Measurements from ENCODE around the gene PRPF38B. TPM values are rescaled to one million over a fixed set of nuclear protein-coding genes. Genes with fewer than 3 reads are reported as not detected.

The PRPF38B gene
- total and polyA plus RNA-seq, 2 of the 4 experiments (the other 2 are of a cell fraction): 9.0 to 19.3 TPM

DNA sequence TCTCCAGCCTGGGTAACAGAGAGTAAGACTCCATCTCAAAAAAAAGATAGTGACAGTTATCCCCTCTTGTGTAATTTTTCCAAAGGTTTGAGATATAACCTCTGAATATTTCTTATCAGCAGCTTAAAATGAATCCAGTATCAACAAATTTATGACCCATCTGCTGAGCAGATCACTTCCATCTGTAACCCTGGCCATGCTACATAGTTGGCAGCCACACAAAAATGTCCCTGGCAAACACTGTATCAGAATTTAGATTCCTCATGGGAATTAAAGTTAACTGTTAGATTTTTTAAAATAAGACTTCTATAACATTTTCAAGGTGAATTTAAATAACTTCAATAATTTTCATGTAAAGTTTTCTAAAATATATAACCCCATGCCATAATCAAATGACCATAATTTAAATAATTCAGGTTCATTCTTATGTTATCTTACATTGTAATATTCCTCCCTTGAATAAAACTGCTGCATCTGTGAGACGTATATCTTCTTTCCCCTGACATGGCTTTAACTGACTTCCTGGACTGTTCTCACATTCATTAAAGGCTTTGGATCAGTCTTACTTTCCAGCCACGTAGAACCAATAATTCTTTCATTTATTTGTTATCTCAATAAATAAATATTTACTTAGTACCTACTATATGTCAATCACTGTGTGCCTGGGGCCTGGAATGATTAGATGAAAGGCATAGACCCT is 5.3 kb upstream of the PRPF38B start:
- no peak overlapping the region for H2AFZ ChIP-seq (replicated peaks; ENCODE audit: low read length, poor library complexity)
- BruUV-seq (replicated peaks): no TSS peak
- WGBS, 2 experiments (ENCODE audit: extremely low coverage in 2 of 2, insufficient read length in 1 of 2): no CpG with 5 or more reads among the region's 2 CpGs

More for the DNA sequence above, 5.3 kb upstream of the PRPF38B start:
- ChIA-PET POLR2A (ENCODE audit: unreplicated experiment) (no interaction called here), CTCF (no interaction called here)
- dilution Hi-C loops (cut with HindIII; ENCODE audit: low sequenced_read_pairs, unreplicated experiment): no loop called here
- H3K4me1 ChIP-seq (ENCODE audit: control insufficient read depth, insufficient read depth, low read length): no peaks in the 10 kb centered on the region
- H3K36me3 ChIP-seq (ENCODE audit: control insufficient read depth, insufficient read depth, low read length): no peaks in the 10 kb centered on the region
- no peak overlapping the region for H3K9ac ChIP-seq (ENCODE audit: low read depth, low read length)
- H2BK5ac ChIP-seq (ENCODE audit: low read depth, low read length, poor library complexity, severe bottlenecking): no peak overlapping the region
- no peak overlapping the region for H3K4me2 ChIP-seq (ENCODE audit: low read depth, low read length)
- H3K23ac ChIP-seq (ENCODE audit: low read depth, low read length): no peak overlapping the region
- H4K91ac ChIP-seq (ENCODE audit: insufficient read depth, low read depth, low read length): no peak overlapping the region
- 0 out of 2 replicates have a peak, but pooled peaks cover 3% of the 10 kb centered on the region for H3K27me3 ChIP-seq (ENCODE audit: control insufficient read depth, insufficient read depth, low read length)
- H3K14ac ChIP-seq (replicated peaks; ENCODE audit: low read depth, low read length): no peak overlapping the region
- no peak overlapping the region for H2BK20ac ChIP-seq (ENCODE audit: low read depth, low read length)
- no peak overlapping the region for H2AK9ac ChIP-seq (replicated peaks; ENCODE audit: low read depth, low read length, poor library complexity)
- no peak overlapping the region for H3K18ac ChIP-seq (ENCODE audit: low read depth, low read length)
- DNase-seq (peak; percentile 52), ATAC-seq (ENCODE audit: low read depth) (peak; percentile 64)
- no peaks in the 10 kb centered on the region for H4K20me1 ChIP-seq (ENCODE audit: insufficient read depth, low read length)
- no peak overlapping the region; the same call in 1 of the 2 replicates for H2BK120ac ChIP-seq (ENCODE audit: low read depth, low read length)
- no peak overlapping the region for H4K5ac ChIP-seq (ENCODE audit: low read depth, low read length)
- H3K9me1 ChIP-seq (ENCODE audit: insufficient read depth, low read length): no peaks in the 10 kb centered on the region
- H2AK5ac ChIP-seq (ENCODE audit: low read depth, low read length): no peak overlapping the region
- H3K4ac ChIP-seq (ENCODE audit: low read depth, low read length): no peak overlapping the region
- H4K8ac ChIP-seq (ENCODE audit: low read depth in 2 of 2, low read length in 2 of 2): no peak overlapping the region
- peaks cover 7% of the 10 kb centered on the region in 2 experiments; a peak in 3 of 4 replicates for H3K79me1 ChIP-seq (ENCODE audit: low read depth in 1 of 2, low read length in 2 of 2)
- no peaks in the 10 kb centered on the region for H3K9me3 ChIP-seq (ENCODE audit: control insufficient read depth, insufficient read depth, low read length)
- H3K27ac ChIP-seq (ENCODE audit: insufficient read depth, low read length): no peak overlapping the region
- in situ Hi-C loops (cut with MboI; ENCODE audit: low sequenced_read_pairs): no loop called here
- H3K4me3 ChIP-seq (ENCODE audit: insufficient read depth, low read depth, low read length): no peak overlapping the region
- TF ChIP-seq ELK1 (IDR thresholded peaks at IDR 0.05; ENCODE audit: borderline replicate concordance, low read depth, low read length) (no peak), MAZ (IDR thresholded peaks at IDR 0.05; ENCODE audit: borderline replicate concordance, low read depth, low read length) (no peak), RAD21 (IDR thresholded peaks at IDR 0.05; ENCODE audit: low read length) (no peak), USF2 (IDR thresholded peaks at IDR 0.05; ENCODE audit: low read depth, low read length) (no peak), RFX5 (IDR thresholded peaks at IDR 0.05; ENCODE audit: low read depth, low read length) (no peak), RCOR1 (IDR thresholded peaks at IDR 0.05; ENCODE audit: insufficient replicate concordance, low read length) (no peak), BHLHE40 (IDR thresholded peaks at IDR 0.05; ENCODE audit: low read depth, low read length) (no peak), FOS (IDR thresholded peaks at IDR 0.05; ENCODE audit: low read depth, low read length) (no peak), MXI1 (IDR thresholded peaks at IDR 0.05; ENCODE audit: borderline replicate concordance, low read depth, low read length) (no peak), MAFK (IDR thresholded peaks at IDR 0.05; ENCODE audit: low read depth, low read length) (no peak), POLR2A (IDR thresholded peaks at IDR 0.05; ENCODE audit: low read depth, low read length) (no peak), CEBPB (IDR thresholded peaks at IDR 0.05; ENCODE audit: low read depth, low read length) (no peak), CTCF (conservative IDR thresholded peaks at IDR 0.05; ENCODE audit: low read depth, low read length) (no peak), NFE2L2 (IDR thresholded peaks at IDR 0.05; ENCODE audit: low read depth, low read length) (no peak), CHD1 (IDR thresholded peaks at IDR 0.05; ENCODE audit: low read depth, low read length) (no peak), SMC3 (IDR thresholded peaks at IDR 0.05; ENCODE audit: low read depth, low read length) (no peak)
- intact Hi-C loops (cut with micrococcal nuclease): no loop called here
- H2BK15ac ChIP-seq (ENCODE audit: low read depth, low read length): no peak overlapping the region
- no peak overlapping the region for H3K56ac ChIP-seq (ENCODE audit: extremely low read depth, insufficient read depth, low read length)

Measured in IMR-90 (cell line).